Measurements from ENCODE around the gene ARRDC5. TPM values are rescaled to one million over a fixed set of nuclear protein-coding genes. Genes with fewer than 3 reads are reported as not detected.
A peak's percentile ranks its signal among the peaks of the same experiment; 100 is the strongest.

The ARRDC5 gene
- total RNA-seq, 1 experiment from 2014 or later: not detected

DNA sequence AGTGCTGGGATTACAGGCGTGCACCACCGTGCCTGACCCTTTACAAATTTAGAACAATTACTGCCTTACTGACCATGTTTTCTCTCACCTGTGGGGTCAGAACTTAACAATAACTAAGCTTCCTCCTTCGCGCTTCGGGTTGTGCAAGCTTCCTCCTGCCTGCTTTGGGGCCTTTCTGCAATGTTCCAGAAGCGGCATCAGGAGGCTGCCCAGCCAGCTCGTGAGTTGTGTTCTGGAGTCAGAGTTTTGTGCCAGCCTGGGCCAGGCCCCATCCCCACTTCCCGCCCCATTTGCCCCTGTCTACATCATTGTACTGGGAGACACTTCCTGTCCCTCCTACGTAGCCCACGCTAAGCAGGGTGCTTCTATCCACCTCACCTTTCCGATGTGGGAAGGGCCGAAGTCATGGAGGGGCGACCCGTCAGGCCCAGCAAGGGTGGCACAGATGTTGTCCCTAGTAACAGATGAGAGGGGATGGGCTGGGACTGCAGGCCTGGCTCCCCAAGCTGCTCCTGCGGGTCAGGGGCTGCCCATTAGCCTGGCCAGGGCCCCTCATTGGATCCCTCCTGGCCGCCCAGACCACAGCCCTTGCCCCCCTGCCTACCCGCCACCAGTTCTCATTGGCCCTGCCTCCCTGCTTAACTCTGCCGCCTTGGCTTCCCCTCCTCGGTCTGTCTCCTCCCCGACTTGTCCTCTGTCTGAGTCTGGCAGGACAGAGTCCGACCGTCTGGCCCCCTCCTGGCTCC is 20.0 kb upstream of the ARRDC5 start:
- no peak overlapping the region for H4K8ac ChIP-seq (replicated peaks; ENCODE audit: insufficient read length, low read depth, low read length)
- H4K91ac ChIP-seq (ENCODE audit: insufficient read length, low read depth, low read length): no peak overlapping the region
- no peak overlapping the region for H3K27ac ChIP-seq (ENCODE audit: insufficient read length, low read depth, low read length)
- peak overlapping the region; percentile 14; the same call in 1 of the 2 replicates for H3K14ac ChIP-seq (ENCODE audit: insufficient read depth, low read length)
- no peak overlapping the region for H3K4me2 ChIP-seq (ENCODE audit: insufficient read depth, insufficient read length, low read length)
- H2BK15ac ChIP-seq (ENCODE audit: low read depth, low read length): no peak overlapping the region
- H2BK5ac ChIP-seq (ENCODE audit: insufficient read length, low read length): no peak overlapping the region
- peaks cover 11% of the 10 kb centered on the region; the same call in 1 of the 2 replicates for H3K79me2 ChIP-seq (ENCODE audit: insufficient read depth, low read length)
- H3K9me3 ChIP-seq (ENCODE audit: control insufficient read depth, low read depth, low read length): no peaks in the 10 kb centered on the region
- peaks cover 4% of the 10 kb centered on the region for H3K79me1 ChIP-seq (ENCODE audit: insufficient read depth, low read depth, low read length, poor library complexity, severe bottlenecking)
- no peak overlapping the region for H3K18ac ChIP-seq (ENCODE audit: insufficient read length, low read depth, low read length)
- H3K27me3 ChIP-seq (ENCODE audit: insufficient read depth, low read length): no peaks in the 10 kb centered on the region
- no peaks in the 10 kb centered on the region for H3K9me3 Mint-ChIP-seq
- H4K20me1 ChIP-seq (ENCODE audit: control insufficient read depth, insufficient read depth, insufficient read length): peaks cover 4% of the 10 kb centered on the region
- peaks cover 20 to 59% (median 48%) of the 10 kb centered on the region in 3 experiments; a peak in 6 of 7 replicates for H3K36me3 Mint-ChIP-seq (ENCODE audit: insufficient read depth in 1 of 3, low read depth in 3 of 3)
- no peak overlapping the region for H2BK20ac ChIP-seq (ENCODE audit: low read depth, low read length, poor library complexity, severe bottlenecking)
- WGBS (ENCODE audit: extremely low coverage, insufficient read length, low lambda C conversion rate): no CpG with 5 or more reads among the region's 22 CpGs
- DNase-seq: no peak
- no peak overlapping the region for H2BK12ac ChIP-seq (ENCODE audit: insufficient read length, low read depth, low read length)
- H4K5ac ChIP-seq (ENCODE audit: insufficient read length, low read depth, low read length): no peak overlapping the region
- H3K56ac ChIP-seq (ENCODE audit: insufficient read length, low read depth, low read length): no peak overlapping the region
- peak overlapping the region; percentile 61 to 85 (median 71); a peak in 5 of 7 replicates for H3K27ac Mint-ChIP-seq
- no peak overlapping the region for H2AK5ac ChIP-seq (ENCODE audit: insufficient read length, low read length)
- TF ChIP-seq, protein P1, sequence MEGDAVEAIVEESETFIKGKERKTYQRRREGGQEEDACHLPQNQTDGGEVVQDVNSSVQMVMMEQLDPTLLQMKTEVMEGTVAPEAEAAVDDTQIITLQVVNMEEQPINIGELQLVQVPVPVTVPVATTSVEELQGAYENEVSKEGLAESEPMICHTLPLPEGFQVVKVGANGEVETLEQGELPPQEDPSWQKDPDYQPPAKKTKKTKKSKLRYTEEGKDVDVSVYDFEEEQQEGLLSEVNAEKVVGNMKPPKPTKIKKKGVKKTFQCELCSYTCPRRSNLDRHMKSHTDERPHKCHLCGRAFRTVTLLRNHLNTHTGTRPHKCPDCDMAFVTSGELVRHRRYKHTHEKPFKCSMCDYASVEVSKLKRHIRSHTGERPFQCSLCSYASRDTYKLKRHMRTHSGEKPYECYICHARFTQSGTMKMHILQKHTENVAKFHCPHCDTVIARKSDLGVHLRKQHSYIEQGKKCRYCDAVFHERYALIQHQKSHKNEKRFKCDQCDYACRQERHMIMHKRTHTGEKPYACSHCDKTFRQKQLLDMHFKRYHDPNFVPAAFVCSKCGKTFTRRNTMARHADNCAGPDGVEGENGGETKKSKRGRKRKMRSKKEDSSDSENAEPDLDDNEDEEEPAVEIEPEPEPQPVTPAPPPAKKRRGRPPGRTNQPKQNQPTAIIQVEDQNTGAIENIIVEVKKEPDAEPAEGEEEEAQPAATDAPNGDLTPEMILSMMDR (conservative IDR thresholded peaks at IDR 0.05): no peak
- H3K4me3 Mint-ChIP-seq: no peak overlapping the region
- no peak overlapping the region for H2BK120ac ChIP-seq (ENCODE audit: low read depth, low read length, poor library complexity, severe bottlenecking)
- peaks cover 3 to 6% of the 10 kb centered on the region in 2 experiments for H3K4me1 Mint-ChIP-seq
- H2AFZ ChIP-seq (ENCODE audit: low read length): no peak overlapping the region
- H3K9ac ChIP-seq (ENCODE audit: extremely low read depth, insufficient read length, low read length): no peak overlapping the region
- H3K27me3 Mint-ChIP-seq (ENCODE audit: low read depth): no peaks in the 10 kb centered on the region
- H3K4me1 ChIP-seq (ENCODE audit: insufficient read depth, low read length): peaks cover 2% of the 10 kb centered on the region; the same call in 1 of the 2 replicates
- H3K4ac ChIP-seq (ENCODE audit: low read depth, low read length): no peak overlapping the region
- H3K23ac ChIP-seq (ENCODE audit: insufficient read length, low read depth, low read length): no peak overlapping the region
- H3T11ph ChIP-seq (ENCODE audit: low read length): no peak overlapping the region
- no peaks in the 10 kb centered on the region for H3K23me2 ChIP-seq (ENCODE audit: insufficient read length, low read depth, low read length, poor library complexity, severe bottlenecking)

Measured in H9 (cell line).